IMR-90 (cell line): ENCODE data around the gene PCDHA12. TPM values are rescaled to one million over a fixed set of nuclear protein-coding genes. Genes with fewer than 3 reads are reported as not detected.

Experiments used
- ATAC-seq: fragments of 200-7000 bp; cut with Tn5 transposase; 2 replicates; pipeline ENCODE4 v1.9.1; 2020; ENCODE audit warnings: low read depth, mild to moderate bottlenecking, moderate library complexity
- BruUV-seq: library from RNA; stranded (reverse); fragments of 400-500 nt; replicated peaks from 2 replicates; lab custom pipeline; 2021; lab: Mats Ljungman, UMichigan
- CTCF ChIA-PET: fragments of 300-600 bp; formaldehyde crosslinking; extraction: SDS; loops from one replicate; lab custom pipeline; 2021; ENCODE audit warnings: antibody characterized with exemption; lab: Yijun Ruan, JAX
- POLR2A ChIA-PET: fragments of 300-600 bp; sonication (Branson Sonifier 250); formaldehyde crosslinking; loops from one replicate; lab custom pipeline; 2022; ENCODE audit warnings: antibody characterized with exemption; ENCODE audit not compliant: unreplicated experiment; lab: Charles Lee
- DNase-seq: peaks from one replicate; pipeline ENCODE4 v3.0.0; 2013
- H2AFZ ChIP-seq: replicated peaks from 2 replicates; pipeline ENCODE3; 2013; ENCODE audit warnings: low read length, mild to moderate bottlenecking; ENCODE audit not compliant: poor library complexity
- H2AK5ac ChIP-seq: 2 replicates; pipeline ENCODE4 v1.6.1; 2013; ENCODE audit warnings: low read depth, low read length, inconsistent platforms
- H2AK9ac ChIP-seq: replicated peaks from 2 replicates; pipeline ENCODE3; 2013; ENCODE audit warnings: mild to moderate bottlenecking, low read depth, low read length, moderate library complexity; ENCODE audit not compliant: poor library complexity
- H2BK120ac ChIP-seq: 2 replicates; pipeline ENCODE4 v1.6.1; 2013; ENCODE audit warnings: low read depth, low read length, inconsistent platforms
- H2BK15ac ChIP-seq: 3 replicates; pipeline ENCODE4 v1.6.1; 2013; ENCODE audit warnings: low read depth, low read length, inconsistent platforms
- H2BK20ac ChIP-seq: 2 replicates; pipeline ENCODE4 v1.6.1; 2013; ENCODE audit warnings: low read depth, mild to moderate bottlenecking, inconsistent platforms, low read length, moderate library complexity
- H2BK5ac ChIP-seq: 2 replicates; pipeline ENCODE4 v1.6.1; 2013; ENCODE audit warnings: mild to moderate bottlenecking, low read depth, low read length, inconsistent platforms; ENCODE audit not compliant: poor library complexity, severe bottlenecking
- H3K14ac ChIP-seq: replicated peaks from 2 replicates; pipeline ENCODE4 v1.6.1; 2013; ENCODE audit warnings: low read depth, low read length, inconsistent platforms
- H3K18ac ChIP-seq: 2 replicates; pipeline ENCODE4 v1.6.1; 2013; ENCODE audit warnings: low read depth, low read length, control low read depth
- H3K23ac ChIP-seq: 2 replicates; pipeline ENCODE4 v1.6.1; 2013; ENCODE audit warnings: low read depth, low read length, inconsistent platforms
- H3K27ac ChIP-seq: 2 replicates; pipeline ENCODE4 v1.5.1; 2013; ENCODE audit warnings: mild to moderate bottlenecking, control low read depth, low read length; ENCODE audit not compliant: insufficient read depth
- H3K27me3 ChIP-seq: 2 replicates; pipeline ENCODE4 v1.6.1; 2013; ENCODE audit warnings: low read length; ENCODE audit not compliant: control insufficient read depth, insufficient read depth
- H3K36me3 ChIP-seq: 2 replicates; pipeline ENCODE4 v1.6.1; 2013; ENCODE audit warnings: low read length, mixed read lengths; ENCODE audit not compliant: control insufficient read depth, insufficient read depth
- H3K4ac ChIP-seq: 2 replicates; pipeline ENCODE4 v1.6.1; 2013; ENCODE audit warnings: low read depth, low read length, inconsistent platforms
- H3K4me1 ChIP-seq: 2 replicates; pipeline ENCODE4 v1.6.1; 2013; ENCODE audit warnings: low read length, mixed read lengths; ENCODE audit not compliant: control insufficient read depth, insufficient read depth
- H3K4me2 ChIP-seq: 2 replicates; pipeline ENCODE4 v1.6.1; 2013; ENCODE audit warnings: low read depth, mild to moderate bottlenecking, control low read depth, low read length, moderate library complexity
- H3K4me3 ChIP-seq: 2 replicates; pipeline ENCODE4 v1.5.1; 2013; ENCODE audit warnings: low read depth, mild to moderate bottlenecking, control low read depth, low read length, moderate library complexity; ENCODE audit not compliant: insufficient read depth
- H3K56ac ChIP-seq: 2 replicates; pipeline ENCODE4 v1.6.1; 2013; ENCODE audit warnings: low read length, inconsistent platforms; ENCODE audit not compliant: insufficient read depth; ENCODE audit errors: extremely low read depth
- H3K79me1 ChIP-seq, 2 experiments: 2 replicates each; pipeline ENCODE4 v1.6.1; 2013; ENCODE audit warnings: low read length in 2 of 2, inconsistent platforms in 1 of 2, low read depth in 1 of 2
- H3K9ac ChIP-seq: 2 replicates; pipeline ENCODE4 v1.6.1; 2013; ENCODE audit warnings: low read depth, low read length, control low read depth
- H3K9me1 ChIP-seq: 2 replicates; pipeline ENCODE4 v1.6.1; 2013; ENCODE audit warnings: low read length, inconsistent platforms; ENCODE audit not compliant: insufficient read depth
- H3K9me3 ChIP-seq: 2 replicates; pipeline ENCODE4 v1.6.1; 2013; ENCODE audit warnings: low read length; ENCODE audit not compliant: control insufficient read depth, insufficient read depth
- H4K20me1 ChIP-seq: 2 replicates; pipeline ENCODE4 v1.6.1; 2013; ENCODE audit warnings: low read length, inconsistent platforms; ENCODE audit not compliant: insufficient read depth
- H4K5ac ChIP-seq: 2 replicates; pipeline ENCODE4 v1.6.1; 2013; ENCODE audit warnings: mild to moderate bottlenecking, low read depth, low read length, control low read depth
- H4K8ac ChIP-seq, 2 experiments: 2 replicates each; pipeline ENCODE4 v1.6.1; 2013; ENCODE audit warnings: low read depth in 2 of 2, low read length in 2 of 2, control low read depth in 1 of 2, inconsistent platforms in 1 of 2
- H4K91ac ChIP-seq: 2 replicates; pipeline ENCODE4 v1.6.1; 2013; ENCODE audit warnings: low read depth, low read length, inconsistent platforms; ENCODE audit not compliant: insufficient read depth
- CEBPB ChIP-seq: IDR thresholded peaks from 2 replicates; pipeline ENCODE4 v1.6.1; 2012; ENCODE audit warnings: low read depth, low read length, improper control_type of control experiment
- CHD1 ChIP-seq: IDR thresholded peaks from 2 replicates; pipeline ENCODE4 v1.6.1; 2012; ENCODE audit warnings: low read depth, low read length, improper control_type of control experiment
- ELK1 ChIP-seq: fragments of 150-350 bp; IDR thresholded peaks from 2 replicates; pipeline ENCODE4 v1.6.1; 2016; ENCODE audit warnings: low read depth, mild to moderate bottlenecking, low read length, moderate library complexity, borderline replicate concordance
- MAFK ChIP-seq: IDR thresholded peaks from 2 replicates; pipeline ENCODE4 v1.6.1; 2012; ENCODE audit warnings: low read depth, low read length, improper control_type of control experiment
- MAZ ChIP-seq: IDR thresholded peaks from 2 replicates; pipeline ENCODE4 v1.6.1; 2012; ENCODE audit warnings: low read depth, mild to moderate bottlenecking, low read length, improper control_type of control experiment, moderate library complexity, borderline replicate concordance
- NFE2L2 ChIP-seq: fragments of 150-350 bp; IDR thresholded peaks from 2 replicates; pipeline ENCODE4 v1.6.1; 2016; ENCODE audit warnings: low read depth, mild to moderate bottlenecking, low read length
- POLR2A ChIP-seq: IDR thresholded peaks from 2 replicates; pipeline ENCODE4 v1.6.1; 2012; ENCODE audit warnings: mild to moderate bottlenecking, low read depth, low read length
- RCOR1 ChIP-seq: IDR thresholded peaks from 2 replicates; pipeline ENCODE4 v1.6.1; 2012; ENCODE audit warnings: mild to moderate bottlenecking, low read length, improper control_type of control experiment; ENCODE audit not compliant: insufficient replicate concordance
- WGBS, 2 experiments: methylation state at CpG; one replicate each; pipeline versions ENCODE4 v1.1.5 to v1.1.7; 2013; ENCODE audit warnings: missing lambda C conversion rate in 2 of 2; ENCODE audit not compliant: insufficient read length in 1 of 2; ENCODE audit errors: extremely low coverage in 2 of 2; 5-methylcytosine and 5-hydroxymethylcytosine counted together
- dilution Hi-C: fragments of 300-500 bp; cut with HindIII; formaldehyde crosslinking; loops from one replicate; pipeline ENCODE4 v1.14.3; 2018; ENCODE audit warnings: low sequenced_read_pairs; ENCODE audit not compliant: unreplicated experiment
- in situ Hi-C: fragments of 300-500 bp; cut with MboI; formaldehyde crosslinking; loops from 3 replicates; pipeline ENCODE4 v1.14.3; 2019; ENCODE audit warnings: low sequenced_read_pairs, inconsistent platforms, mixed read lengths
- intact Hi-C: fragments of 100-400 bp; cut with micrococcal nuclease; formaldehyde crosslinking; loops from 2 replicates; pipeline ENCODE4 v1.10.0; 2022
- polyA plus RNA-seq, 3 experiments: library from polyadenylated mRNA; depleted of rRNA; stranded (reverse); fragments of >200 nt; gene quantifications; 2 replicates each; pipeline ENCODE4 v1.2.3, GENCODE V29; 2012; ENCODE audit warnings: low replicate concordance in 1 of 3
- total RNA-seq: library from RNA; depleted of rRNA; stranded (reverse); fragments of >200 nt; gene quantifications from 2 replicates; pipeline ENCODE4 v1.2.3, GENCODE V29; 2012
- TF ChIP-seq, protein P1 (sequence below): fragments of 150-350 bp; IDR thresholded peaks from 2 replicates; pipeline ENCODE4 v1.6.1; 2017; ENCODE audit warnings: mild to moderate bottlenecking, antibody characterized with exemption, low read length, low read depth

The PCDHA12 gene
- total and polyA plus RNA-seq, 2 of the 4 experiments (the other 2 are of a cell fraction) = not detected

- no peak overlapping the region for H3K18ac ChIP-seq
- dilution Hi-C loops = no loop called here
- no peak overlapping the region for H2BK120ac ChIP-seq
- no peak overlapping the region for H3K4ac ChIP-seq
- no peak overlapping the region for H3K23ac ChIP-seq
- no peak overlapping the region for H3K9ac ChIP-seq
- H3K27ac ChIP-seq = no peak overlapping the region
- H4K20me1 ChIP-seq = no peaks in the 10 kb centered on the region
- no peak overlapping the region for H2AK5ac ChIP-seq
- ChIA-PET POLR2A (no interaction called here), CTCF (no interaction called here)
- H2AFZ ChIP-seq = no peak overlapping the region
- H3K4me2 ChIP-seq = no peak overlapping the region
- H3K56ac ChIP-seq = no peak overlapping the region
- peaks cover 23% of the 10 kb centered on the region for H3K9me3 ChIP-seq
- H3K14ac ChIP-seq = no peak overlapping the region
- H4K8ac ChIP-seq = no peak overlapping the region
- no peak overlapping the region for H2AK9ac ChIP-seq
- no peak overlapping the region for H2BK20ac ChIP-seq
- no peak for TF ChIP-seq MAZ
- no peak for TF ChIP-seq RCOR1
- TF ChIP-seq, protein P1, sequence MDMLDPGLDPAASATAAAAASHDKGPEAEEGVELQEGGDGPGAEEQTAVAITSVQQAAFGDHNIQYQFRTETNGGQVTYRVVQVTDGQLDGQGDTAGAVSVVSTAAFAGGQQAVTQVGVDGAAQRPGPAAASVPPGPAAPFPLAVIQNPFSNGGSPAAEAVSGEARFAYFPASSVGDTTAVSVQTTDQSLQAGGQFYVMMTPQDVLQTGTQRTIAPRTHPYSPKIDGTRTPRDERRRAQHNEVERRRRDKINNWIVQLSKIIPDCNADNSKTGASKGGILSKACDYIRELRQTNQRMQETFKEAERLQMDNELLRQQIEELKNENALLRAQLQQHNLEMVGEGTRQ = no peak
- no peak for TF ChIP-seq CHD1
- TF ChIP-seq NFE2L2 = no peak
- TF ChIP-seq CEBPB = no peak
- TF ChIP-seq POLR2A = no peak
- no peak for TF ChIP-seq ELK1
- TF ChIP-seq MAFK = no peak
- H3K4me1 ChIP-seq = no peaks in the 10 kb centered on the region
- H4K91ac ChIP-seq = no peak overlapping the region
- WGBS, 2 experiments = 11% methylated on average over 5 of the region's 12 CpGs; no CpG with 5 or more reads in 1 of the 2 experiments
- no peak overlapping the region for H2BK5ac ChIP-seq
- no peaks in the 10 kb centered on the region for H3K9me1 ChIP-seq
- H3K79me1 ChIP-seq = no peaks in the 10 kb centered on the region
- ATAC-seq (no peak), DNase-seq (no peak)
- no peaks in the 10 kb centered on the region for H3K36me3 ChIP-seq
- intact Hi-C loops = no loop called here
- no peak overlapping the region for H2BK15ac ChIP-seq
- no peak overlapping the region for H4K5ac ChIP-seq
- no peak overlapping the region for H3K4me3 ChIP-seq
- in situ Hi-C loops = no loop called here
- no TSS peak for BruUV-seq
- no peaks in the 10 kb centered on the region for H3K27me3 ChIP-seq
Observed at GRCh38 chr5:140882591-140882899, 7.4 kb downstream of the PCDHA12 start.
